ENCODE data around the gene GBP2. TPM values are rescaled to one million over a fixed set of nuclear protein-coding genes. Genes with fewer than 3 reads are reported as not detected.

GBP2 gene
- polyA plus RNA-seq, 1 of the 3 experiments (the other 2 are of a cell fraction), result 8.7 TPM

- no peaks in the 10 kb centered on the region for H3K36me3 ChIP-seq (replicated peaks in 1 of 2; ENCODE audit: control insufficient read depth in 1 of 2, insufficient read depth in 2 of 2, low read length in 1 of 2)
- H3K9me3 ChIP-seq, result no peaks in the 10 kb centered on the region
- TF ChIP-seq PBX3 (IDR thresholded peaks at IDR 0.05) (no peak), MXI1 (IDR thresholded peaks at IDR 0.05; ENCODE audit: low read depth, low read length) (no peak), NRF1 (IDR thresholded peaks at IDR 0.05; ENCODE audit: low read depth, low read length) (no peak), REST (IDR thresholded peaks at IDR 0.05; ENCODE audit: low read depth, low read length) (no peak), FOSL2 (IDR thresholded peaks at IDR 0.05; ENCODE audit: borderline replicate concordance, low read depth) (no peak), IRF3 (IDR thresholded peaks at IDR 0.05; ENCODE audit: low read depth, low read length) (no peak), YY1 (IDR thresholded peaks at IDR 0.05; ENCODE audit: low read depth) (no peak)
- H3K79me2 ChIP-seq (ENCODE audit: insufficient read depth), result no peaks in the 10 kb centered on the region
- H3K4me3 ChIP-seq (ENCODE audit: low read depth in 2 of 2, low read length in 1 of 2), result no peak overlapping the region
- H2AFZ ChIP-seq (ENCODE audit: low read depth), result no peak overlapping the region
- no peak overlapping the region for H3K27ac ChIP-seq (ENCODE audit: low read depth in 2 of 2, low read length in 1 of 2)
- ChIA-PET POLR2A (no interaction called here), CTCF (no interaction called here)
- H3K4me1 ChIP-seq (ENCODE audit: control insufficient read depth in 1 of 2, insufficient read depth in 2 of 2, low read depth in 1 of 2, low read length in 1 of 2), result no peaks in the 10 kb centered on the region; a peak in 1 of 4 replicates
- H3F3A ChIP-seq (replicated peaks; ENCODE audit: insufficient read depth), result no peaks in the 10 kb centered on the region
- H3K9ac ChIP-seq, result no peak overlapping the region
- no peak for DNase-seq
- H3K9me2 ChIP-seq, result no peaks in the 10 kb centered on the region
- WGBS (ENCODE audit: low lambda C conversion rate), result 39% methylated on average over 2 of the region's 2 CpGs
- H4K20me1 ChIP-seq (ENCODE audit: insufficient read depth), result no peaks in the 10 kb centered on the region
- no peak overlapping the region for H3K4me2 ChIP-seq
- H3K27me3 ChIP-seq (ENCODE audit: insufficient read depth), result no peaks in the 10 kb centered on the region
Measured at GRCh38 chr1:89167590-89168230, 41.8 kb upstream of the GBP2 start.

- H3K9ac ChIP-seq, result no peak overlapping the region
- H3K9me2 ChIP-seq, result no peaks in the 10 kb centered on the region
- H3K4me1 ChIP-seq (ENCODE audit: control insufficient read depth in 1 of 2, insufficient read depth in 2 of 2, low read depth in 1 of 2, low read length in 1 of 2), result no peaks in the 10 kb centered on the region; a peak in 1 of 4 replicates
- POLR2A ChIA-PET, result no interaction called here
- 46% methylated on average over 1 of the region's 1 CpG for WGBS (ENCODE audit: low lambda C conversion rate)
- DNase-seq, result no peak
- H3K4me3 ChIP-seq (ENCODE audit: low read depth in 2 of 2, low read length in 1 of 2), result no peak overlapping the region
- no peaks in the 10 kb centered on the region for H3K27me3 ChIP-seq (ENCODE audit: insufficient read depth)
- no peak overlapping the region for H2AFZ ChIP-seq (ENCODE audit: low read depth)
- no peak overlapping the region for H3K4me2 ChIP-seq
- no peaks in the 10 kb centered on the region for H3F3A ChIP-seq (replicated peaks; ENCODE audit: insufficient read depth)
- no peak overlapping the region for H3K27ac ChIP-seq (ENCODE audit: low read depth in 2 of 2, low read length in 1 of 2)
- H3K9me3 ChIP-seq, result no peaks in the 10 kb centered on the region
- CTCF ChIA-PET, result no interaction called here
- no peaks in the 10 kb centered on the region for H3K36me3 ChIP-seq (replicated peaks in 1 of 2; ENCODE audit: control insufficient read depth in 1 of 2, insufficient read depth in 2 of 2, low read length in 1 of 2)
- H3K79me2 ChIP-seq (ENCODE audit: insufficient read depth), result no peaks in the 10 kb centered on the region
- no peaks in the 10 kb centered on the region for H4K20me1 ChIP-seq (ENCODE audit: insufficient read depth)
- no peak for TF ChIP-seq NFIC (IDR thresholded peaks at IDR 0.05; ENCODE audit: borderline replicate concordance)
- TF ChIP-seq EZH2phosphoT487 (IDR thresholded peaks at IDR 0.05; ENCODE audit: borderline replicate concordance, low read depth), result no peak
- TF ChIP-seq MAX (IDR thresholded peaks at IDR 0.05; ENCODE audit: low read depth), result no peak
- no peak for TF ChIP-seq FOSL2 (IDR thresholded peaks at IDR 0.05; ENCODE audit: borderline replicate concordance, low read depth)
- TF ChIP-seq ZBTB33 (IDR thresholded peaks at IDR 0.05; ENCODE audit: borderline replicate concordance, low read depth), result no peak
- no peak for TF ChIP-seq USF1 (IDR thresholded peaks at IDR 0.05; ENCODE audit: borderline replicate concordance, low read depth)
- no peak for TF ChIP-seq MXI1 (IDR thresholded peaks at IDR 0.05; ENCODE audit: low read depth, low read length)
- TF ChIP-seq IRF3 (IDR thresholded peaks at IDR 0.05; ENCODE audit: low read depth, low read length), result no peak
- TF ChIP-seq POLR2AphosphoS5 (IDR thresholded peaks at IDR 0.05; ENCODE audit: low read depth, low read length), result no peak
- TF ChIP-seq RAD21 (IDR thresholded peaks at IDR 0.05; ENCODE audit: low read length), result no peak
- no peak for TF ChIP-seq RCOR1 (IDR thresholded peaks at IDR 0.05; ENCODE audit: low read length)
- no peak for TF ChIP-seq EP300 (IDR thresholded peaks at IDR 0.05; ENCODE audit: borderline replicate concordance in 1 of 2, low read depth in 1 of 2, low read length in 1 of 2)
Measured at GRCh38 chr1:89166705-89167104, 40.8 kb upstream of the GBP2 start.

Measured in SK-N-SH (cell line).